ENCODE measurements around the gene PLA2G2F.
"Not testable (repeated sequence)": the region's sequence is repeated elsewhere in the genome, so short reads cannot be mapped to it uniquely, and the experiment has no call there.

Gene PLA2G2F

GRCh38 chr1:20115479-20115878, 23.6 kb upstream of the PLA2G2F start:
- DNase-seq = no peak

- no peak for DNase-seq
These were observed 23.2 kb upstream of the PLA2G2F start for GRCh38 chr1:20115916-20116315.

GRCh38 chr1:20117236-20117635, 21.9 kb upstream of the PLA2G2F start:
- DNase-seq = no peak

- DNase-seq = no peak
These were observed 19.8 kb upstream of the PLA2G2F start, which contains the start of gene PLA2G2D for GRCh38 chr1:20119347-20119746. TSS of gene PLA2G2D (minus strand) at chr1:20119536. CDS start at chr1:20119498, 38 bp downstream.

- no peak for DNase-seq
These were observed 18.3 kb upstream of the PLA2G2F start for GRCh38 chr1:20120796-20121195.

GRCh38 chr1:20123722-20124455, 15.2 kb upstream of the PLA2G2F start:
- no peak for DNase-seq

- peak; percentile 8 for DNase-seq
These were observed 14.6 kb upstream of the PLA2G2F start for GRCh38 chr1:20124456-20125057.

GRCh38 chr1:20125100-20125499, 14.0 kb upstream of the PLA2G2F start:
- no peak for DNase-seq

DNA sequence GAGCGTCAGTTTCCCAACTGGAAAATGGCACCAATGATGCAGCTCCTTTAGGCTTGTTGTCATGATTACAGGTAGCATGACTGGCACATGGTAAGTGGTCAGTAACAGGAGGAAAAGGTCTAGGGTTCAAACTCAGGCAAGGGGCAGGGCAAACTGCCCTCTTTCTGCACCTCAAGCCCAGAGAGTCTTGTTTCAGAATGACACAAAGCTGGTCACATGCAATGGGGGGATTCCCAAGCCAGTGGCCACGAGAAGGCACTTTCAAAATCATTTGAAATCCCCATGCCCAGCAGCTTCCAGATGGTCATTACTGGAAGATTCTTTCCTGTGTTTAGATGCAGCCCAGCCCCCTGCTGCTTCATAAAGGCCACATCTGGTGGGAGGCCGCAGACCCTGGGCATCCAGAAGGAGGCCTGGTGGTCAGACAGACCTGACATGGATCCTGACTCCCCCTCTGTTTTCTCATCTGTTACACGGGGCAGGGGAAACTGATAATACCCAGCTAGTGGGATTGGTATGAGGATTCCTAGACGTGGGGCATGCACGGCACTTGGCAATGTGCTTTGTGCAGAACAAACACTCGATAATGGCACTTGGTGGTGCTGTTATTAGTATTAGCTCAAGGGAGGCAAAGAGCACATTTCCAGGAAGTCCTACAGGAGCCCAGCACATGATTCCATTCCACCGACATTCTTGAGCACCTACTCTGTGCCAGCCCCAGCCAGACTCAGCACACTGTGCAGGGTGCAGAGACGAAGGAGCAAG, 12.9 kb upstream of the PLA2G2F start:
- no peak for DNase-seq

DNA sequence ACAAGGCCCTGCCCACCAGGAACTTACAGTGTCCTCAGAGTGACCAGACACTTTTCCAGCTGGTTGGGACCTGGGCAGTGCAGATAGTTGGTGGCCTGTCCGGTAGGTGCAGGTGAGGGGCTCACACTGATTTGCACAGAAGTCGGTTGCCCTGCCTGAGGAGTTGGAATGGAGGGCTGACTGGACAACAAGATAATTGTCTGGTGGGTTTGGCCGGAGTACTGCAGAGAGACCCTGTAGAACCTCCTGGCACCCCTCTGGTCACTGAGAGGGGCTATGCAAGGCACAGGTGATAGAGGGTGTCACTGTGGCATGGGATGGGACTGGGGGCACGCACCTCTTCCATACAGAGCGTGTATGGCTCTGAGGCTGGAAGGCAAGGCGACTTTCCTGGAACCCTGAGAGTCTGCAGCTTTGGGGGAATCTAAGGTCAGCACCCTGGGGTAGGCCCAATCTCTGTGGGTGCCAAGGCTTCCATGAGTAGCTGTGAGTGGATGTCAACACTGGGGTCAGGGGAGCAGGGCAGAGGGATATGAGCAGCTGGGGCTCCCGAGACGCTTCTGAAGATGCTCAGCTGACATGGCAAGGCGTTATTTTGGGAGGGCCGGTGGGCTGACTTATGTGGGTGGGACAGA, 12.2 kb upstream of the PLA2G2F start:
- DNase-seq = no peak

DNA sequence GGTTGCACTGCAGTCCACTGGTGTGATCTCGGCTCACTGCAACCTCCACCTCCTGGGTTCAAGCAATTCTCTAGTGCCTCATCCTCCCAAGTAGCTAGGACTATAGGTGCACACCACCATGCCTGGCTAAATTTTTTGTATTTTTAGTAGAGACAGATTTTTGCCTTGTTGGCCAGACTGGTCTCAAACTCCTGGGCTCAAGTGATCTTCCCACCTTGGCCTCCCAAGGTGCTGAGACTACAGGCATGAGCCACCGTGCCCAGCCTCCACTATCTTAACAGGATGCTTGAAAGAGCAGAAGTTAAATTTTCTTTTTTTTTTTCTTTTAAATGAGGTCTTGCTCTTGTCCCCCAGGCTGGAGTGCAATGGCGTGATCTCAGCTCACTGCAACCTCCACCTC, 8.6 kb upstream of the PLA2G2F start:
- not testable (repeated sequence) for DNase-seq

DNA sequence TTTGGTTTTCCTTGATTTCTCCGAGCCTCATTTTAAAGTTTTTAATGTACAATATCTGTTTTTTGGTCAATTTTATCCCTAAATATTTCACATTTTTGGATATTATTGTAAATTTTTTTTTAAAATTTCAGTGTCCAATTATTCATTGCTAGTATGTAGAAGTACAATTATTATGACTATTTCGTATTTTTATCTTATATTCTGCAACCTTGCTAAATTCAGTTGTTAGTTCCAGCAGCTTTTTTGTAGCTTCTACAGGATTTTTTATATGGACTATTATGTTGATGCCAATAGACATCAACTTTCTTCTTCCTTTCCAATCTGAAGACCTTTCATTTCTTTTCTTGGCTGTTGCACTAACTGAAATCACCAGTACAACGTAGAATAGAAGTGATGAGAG, 4.1 kb upstream of the PLA2G2F start:
- no peak for DNase-seq

- no peak for DNase-seq
These were observed 2.9 kb upstream of the PLA2G2F start for GRCh38 chr1:20136249-20136648.

DNA sequence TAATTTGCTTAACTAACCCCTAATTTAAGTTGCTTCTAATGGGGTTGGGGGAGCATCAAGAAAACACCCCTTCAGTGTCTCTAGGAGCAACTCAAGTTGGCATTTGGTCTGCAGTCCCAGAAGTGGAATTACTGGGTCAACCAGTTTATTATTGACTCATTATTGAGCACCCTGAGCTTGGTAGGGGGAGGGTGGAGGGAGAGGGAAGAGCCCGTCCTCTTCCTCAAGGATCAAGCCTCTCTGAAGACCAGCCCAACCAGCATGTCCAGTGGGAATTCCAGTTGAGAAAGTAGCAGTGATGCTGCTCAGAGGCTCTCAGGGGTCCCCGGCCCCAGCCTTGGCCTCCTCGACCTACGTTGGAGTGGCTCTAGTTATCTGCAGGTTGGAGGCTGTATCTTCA, 2.1 kb upstream of the PLA2G2F start:
- DNase-seq = no peak

- DNase-seq = no peak
These were observed 1.5 kb upstream of the PLA2G2F start for GRCh38 chr1:20137604-20138003.

GRCh38 chr1:20138346-20138745, 777 bp upstream of the PLA2G2F start:
- no peak for DNase-seq

DNA sequence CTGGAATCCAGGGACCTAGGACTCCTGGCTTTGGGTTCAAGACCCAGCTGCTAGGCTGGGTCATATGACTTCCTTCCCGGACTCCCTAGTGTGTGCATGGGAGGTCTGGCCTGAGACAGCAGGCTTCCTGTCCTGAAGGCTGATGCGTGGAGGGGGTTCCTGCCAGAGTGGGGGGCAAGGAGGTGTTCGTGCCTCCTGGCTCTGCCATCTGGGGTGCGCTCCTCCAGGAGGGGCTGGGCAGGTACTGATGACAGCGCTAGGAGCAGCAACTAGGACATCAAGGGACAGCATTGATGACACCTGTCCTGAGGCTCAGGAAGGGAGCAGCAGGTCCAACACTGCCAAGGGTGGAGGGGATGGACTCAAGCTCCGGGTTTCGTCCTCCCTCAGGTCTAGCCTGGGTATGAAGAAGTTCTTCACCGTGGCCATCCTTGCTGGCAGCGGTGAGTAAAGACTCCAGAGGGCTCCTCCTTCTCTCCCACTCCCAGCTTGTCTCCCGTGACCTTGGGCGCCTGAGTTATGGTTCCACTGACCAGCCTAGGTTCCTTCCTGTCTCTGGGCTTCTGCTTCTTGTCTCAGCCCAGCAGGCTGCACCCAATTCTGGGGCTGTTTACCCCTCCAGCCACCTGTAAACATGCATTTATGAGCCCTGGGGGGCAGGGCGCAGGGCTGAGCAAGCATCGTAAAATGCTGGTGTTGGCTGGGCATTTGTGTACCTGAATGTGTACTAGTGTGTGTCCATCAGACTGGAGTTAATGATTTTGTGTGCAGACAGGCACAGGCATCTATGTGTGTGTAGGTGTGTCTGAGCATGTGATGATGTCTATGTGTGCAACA, 871 bp downstream of the PLA2G2F start:
- no peak for DNase-seq

- no peak for DNase-seq
These were observed 1.9 kb downstream of the PLA2G2F start for GRCh38 chr1:20141001-20141400.

DNA sequence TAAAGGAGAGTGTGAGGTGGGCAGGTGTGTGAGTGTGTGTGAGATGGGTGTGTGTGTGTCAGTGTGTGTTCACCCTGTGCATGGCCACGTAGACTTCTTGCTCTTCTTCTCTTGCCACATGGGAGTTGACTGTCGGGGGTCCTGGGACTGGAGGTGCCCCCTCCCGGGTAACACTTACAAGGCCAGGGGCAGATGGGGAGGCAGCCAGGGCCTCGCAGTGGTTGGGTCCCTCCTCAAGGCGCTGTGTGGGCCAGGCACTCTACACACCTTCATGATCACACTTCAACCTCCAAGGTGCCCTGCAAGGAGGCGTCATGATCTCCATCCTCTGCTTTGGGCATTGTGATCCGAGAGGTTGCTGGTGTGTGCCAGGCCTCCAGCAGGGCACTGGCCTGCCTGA, 2.3 kb downstream of the PLA2G2F start:
- DNase-seq = no peak

- no peak for DNase-seq
These were observed 3.0 kb downstream of the PLA2G2F start for GRCh38 chr1:20142001-20142710.

DNA sequence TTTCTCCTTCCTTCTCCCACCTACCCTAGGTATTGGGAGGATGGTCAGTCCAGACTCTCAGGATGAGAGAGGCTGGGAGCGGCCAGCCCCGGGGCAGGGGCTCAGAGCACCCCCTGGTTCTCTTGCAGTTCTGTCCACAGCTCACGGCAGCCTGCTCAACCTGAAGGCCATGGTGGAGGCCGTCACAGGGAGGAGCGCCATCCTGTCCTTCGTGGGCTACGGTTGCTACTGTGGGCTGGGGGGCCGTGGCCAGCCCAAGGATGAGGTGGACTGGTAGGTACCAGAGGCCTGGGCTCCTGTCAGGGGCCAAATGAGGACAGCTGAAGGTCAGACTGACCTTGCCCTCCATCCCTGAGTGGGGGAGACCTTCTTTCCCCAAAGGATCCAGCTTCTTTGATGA, 4.2 kb downstream of the PLA2G2F start:
- DNase-seq = no peak

Measured in NCI-H2029 (cell line).